Activated naive CD4-positive, alpha-beta T cell treated with anti-CD3 and anti-CD28 coated beads, Interleukin-2, amount 50 U/mL, for 24 hours (primary cell): ENCODE measurements around the gene ASB9.
"Not testable (repeated sequence)": the region's sequence is repeated elsewhere in the genome, so short reads cannot be mapped to it uniquely, and the experiment has no call there.

ENCODE experiments used
- H3K27ac Mint-ChIP-seq: one replicate; pipeline ENCODE4 v1.8.0; 2021; ENCODE audit warnings: mild to moderate bottlenecking, mixed read lengths
- H3K27me3 Mint-ChIP-seq: one replicate; pipeline ENCODE4 v1.8.0; 2021; ENCODE audit warnings: mixed read lengths
- H3K36me3 Mint-ChIP-seq: one replicate; pipeline ENCODE4 v1.8.0; 2021; ENCODE audit warnings: mixed read lengths
- H3K4me1 Mint-ChIP-seq: one replicate; pipeline ENCODE4 v1.8.0; 2021; ENCODE audit warnings: mixed read lengths
- H3K4me3 Mint-ChIP-seq: one replicate; pipeline ENCODE4 v1.8.0; 2021; ENCODE audit warnings: mild to moderate bottlenecking, mixed read lengths
- H3K9me3 Mint-ChIP-seq: one replicate; pipeline ENCODE4 v1.8.0; 2021; ENCODE audit warnings: mixed read lengths

ASB9 gene

DNA sequence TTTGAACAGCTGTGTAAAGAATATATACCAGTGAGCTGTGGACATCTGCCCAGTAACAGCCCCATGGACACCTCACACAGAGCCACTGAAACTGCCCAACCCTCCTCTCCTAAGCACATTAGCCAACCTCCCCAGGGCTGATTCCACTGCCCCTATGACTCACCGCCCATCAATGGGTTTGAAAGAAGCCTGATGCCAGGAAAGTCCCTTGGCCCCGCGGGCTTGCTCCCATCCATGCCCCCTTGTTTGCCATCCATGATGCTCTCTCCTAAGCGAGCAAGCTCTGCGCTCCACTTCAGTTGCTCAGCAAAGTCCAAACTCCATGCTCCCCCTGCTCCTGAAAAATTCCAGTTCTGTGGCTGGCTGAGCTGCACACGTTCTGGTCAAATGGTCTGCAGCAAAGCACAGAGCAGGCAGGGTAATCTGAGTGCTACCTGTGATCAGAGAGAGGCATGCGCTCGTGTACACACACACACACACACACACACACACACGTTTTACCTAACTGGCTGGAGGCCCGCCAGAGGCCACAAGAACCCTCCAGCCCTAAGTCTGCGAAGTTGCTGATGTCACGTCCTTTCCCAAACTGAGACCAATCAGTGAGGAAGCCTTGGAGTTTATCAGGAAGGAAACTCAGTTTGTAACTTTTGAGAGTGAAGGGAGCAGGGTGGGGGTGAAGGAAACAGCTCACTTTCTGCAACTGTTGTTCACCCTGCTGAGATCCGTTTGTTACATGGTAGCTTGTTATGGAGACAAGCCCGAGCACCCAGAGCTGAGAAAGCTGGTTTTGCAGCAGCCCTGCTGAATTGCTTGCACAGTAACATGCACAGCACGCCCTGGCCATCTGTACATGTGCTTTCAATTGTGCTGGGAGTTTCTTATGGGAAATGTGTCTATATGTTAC lies at the start of gene ASB9:
Gene ASB9, minus strand, starts transcription at position 466 of the 904 bp plus-strand sequence. Its CDS starts 209 bp downstream, at position 257.
- Mint-ChIP-seq H3K4me3 (peak within 1 kb of the TSS; percentile 60), H3K9me3 (no peaks in the 10 kb centered on the region), H3K4me1 (peaks cover 14% of the 10 kb centered on the region), H3K27me3 (no peaks in the 10 kb centered on the region), H3K36me3 (no peaks in the 10 kb centered on the region), H3K27ac (peak within 1 kb of the TSS; percentile 30)

DNA sequence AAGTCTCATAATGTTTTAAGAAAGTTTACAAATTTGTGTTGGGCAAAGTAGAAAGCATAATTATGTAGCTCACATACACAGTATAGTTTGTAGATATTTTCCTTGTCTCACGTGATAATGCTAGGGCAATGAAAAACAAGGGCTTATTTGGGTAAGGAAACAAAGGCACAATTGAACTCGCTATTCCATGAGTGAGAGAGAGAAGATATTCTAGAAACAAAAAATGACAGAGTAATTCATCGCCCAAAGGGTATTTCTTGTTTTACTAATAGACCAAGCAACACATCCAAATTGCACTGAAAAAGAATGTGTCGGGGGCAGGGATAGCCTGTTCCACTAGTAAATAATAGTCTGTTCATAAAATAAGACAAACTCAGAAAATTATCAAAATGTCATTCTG lies 49.2 kb upstream of the ASB9 start:
- Mint-ChIP-seq H3K36me3 (peaks cover 3% of the 10 kb centered on the region), H3K27ac (no peak overlapping the region), H3K27me3 (no peaks in the 10 kb centered on the region), H3K9me3 (no peaks in the 10 kb centered on the region), H3K4me3 (no peak overlapping the region), H3K4me1 (no peaks in the 10 kb centered on the region)

GRCh38 chrX:15315509-15315908 lies 45.6 kb upstream of the ASB9 start, which contains the start of gene ASB11:
Gene ASB11, minus strand, starts transcription at chrX:15315640. Its CDS starts 35 bp downstream, at chrX:15315605.
- no peak within 1 kb of the TSS for H3K4me3 Mint-ChIP-seq
- H3K4me1 Mint-ChIP-seq = no peaks in the 10 kb centered on the region

DNA sequence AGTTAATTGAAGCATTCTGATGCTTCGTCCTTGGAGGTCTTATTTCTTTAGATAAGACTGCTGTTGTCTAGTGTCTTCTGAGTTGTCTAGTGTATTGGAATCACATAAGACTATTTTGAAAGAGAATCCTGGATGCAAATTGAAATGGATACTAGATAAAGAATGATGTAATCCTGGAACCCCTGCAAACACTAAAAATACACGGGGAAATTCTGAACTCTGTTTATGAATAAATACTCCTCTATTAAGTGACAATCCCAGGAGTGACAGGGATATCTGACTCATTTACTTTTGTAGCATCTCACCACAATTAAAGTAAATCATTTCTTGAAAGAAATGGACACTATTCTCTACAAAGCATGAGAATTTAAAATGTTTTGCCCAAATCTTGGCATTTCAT lies 44.6 kb upstream of the ASB9 start:
- Mint-ChIP-seq H3K27ac (no peak overlapping the region), H3K27me3 (no peaks in the 10 kb centered on the region)

More at GRCh38 chrX:15315509-15315908, 45.6 kb upstream of the ASB9 start, which contains the start of gene ASB11:
- Mint-ChIP-seq H3K27me3 (no peaks in the 10 kb centered on the region), H3K36me3 (peaks cover 3% of the 10 kb centered on the region), H3K27ac (no peak within 1 kb of the TSS), H3K9me3 (no peaks in the 10 kb centered on the region)

GRCh38 chrX:15311119-15311518 lies 41.2 kb upstream of the ASB9 start:
- Mint-ChIP-seq H3K27me3 (no peaks in the 10 kb centered on the region), H3K27ac (no peak overlapping the region), H3K4me3 (no peak overlapping the region), H3K4me1 (no peaks in the 10 kb centered on the region), H3K36me3 (no peaks in the 10 kb centered on the region), H3K9me3 (no peaks in the 10 kb centered on the region)

More for the DNA sequence above, 44.6 kb upstream of the ASB9 start:
- Mint-ChIP-seq H3K36me3 (peaks cover 3% of the 10 kb centered on the region), H3K9me3 (no peaks in the 10 kb centered on the region), H3K4me1 (no peaks in the 10 kb centered on the region), H3K4me3 (no peak overlapping the region)

- Mint-ChIP-seq H3K4me3 (no peak overlapping the region), H3K27ac (no peak overlapping the region), H3K9me3 (no peaks in the 10 kb centered on the region), H3K36me3 (no peaks in the 10 kb centered on the region), H3K4me1 (no peaks in the 10 kb centered on the region), H3K27me3 (no peaks in the 10 kb centered on the region)
These were observed 40.2 kb upstream of the ASB9 start for GRCh38 chrX:15310117-15310516.

GRCh38 chrX:15305899-15306298 lies 36.0 kb upstream of the ASB9 start:
- H3K4me3 Mint-ChIP-seq, H3K27ac Mint-ChIP-seq, H3K36me3 Mint-ChIP-seq, H3K27me3 Mint-ChIP-seq, H3K4me1 Mint-ChIP-seq, H3K9me3 Mint-ChIP-seq: not testable (repeated sequence)

DNA sequence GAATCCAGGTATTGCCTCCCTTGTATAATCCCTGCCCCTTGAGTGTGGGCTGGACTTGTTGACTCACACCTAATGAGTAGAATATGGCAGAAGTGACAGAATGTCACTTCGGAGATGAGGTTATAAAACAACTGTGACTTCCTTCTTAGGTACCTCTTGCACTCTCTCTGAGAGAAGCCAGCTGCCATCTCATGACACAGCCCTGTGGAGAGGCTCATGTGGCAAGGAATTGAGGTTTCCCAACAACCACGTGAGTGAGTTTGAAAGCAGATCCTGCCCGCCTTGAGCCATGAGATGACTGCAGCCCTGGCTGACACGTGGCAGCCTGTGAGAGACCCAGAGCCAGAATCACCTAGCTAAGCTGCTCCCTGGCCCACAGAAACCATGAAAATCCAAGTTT lies 32.0 kb upstream of the ASB9 start:
- Mint-ChIP-seq H3K4me1 (no peaks in the 10 kb centered on the region), H3K4me3 (no peak overlapping the region), H3K27ac (no peak overlapping the region), H3K36me3 (no peaks in the 10 kb centered on the region), H3K27me3 (no peaks in the 10 kb centered on the region), H3K9me3 (no peaks in the 10 kb centered on the region)

DNA sequence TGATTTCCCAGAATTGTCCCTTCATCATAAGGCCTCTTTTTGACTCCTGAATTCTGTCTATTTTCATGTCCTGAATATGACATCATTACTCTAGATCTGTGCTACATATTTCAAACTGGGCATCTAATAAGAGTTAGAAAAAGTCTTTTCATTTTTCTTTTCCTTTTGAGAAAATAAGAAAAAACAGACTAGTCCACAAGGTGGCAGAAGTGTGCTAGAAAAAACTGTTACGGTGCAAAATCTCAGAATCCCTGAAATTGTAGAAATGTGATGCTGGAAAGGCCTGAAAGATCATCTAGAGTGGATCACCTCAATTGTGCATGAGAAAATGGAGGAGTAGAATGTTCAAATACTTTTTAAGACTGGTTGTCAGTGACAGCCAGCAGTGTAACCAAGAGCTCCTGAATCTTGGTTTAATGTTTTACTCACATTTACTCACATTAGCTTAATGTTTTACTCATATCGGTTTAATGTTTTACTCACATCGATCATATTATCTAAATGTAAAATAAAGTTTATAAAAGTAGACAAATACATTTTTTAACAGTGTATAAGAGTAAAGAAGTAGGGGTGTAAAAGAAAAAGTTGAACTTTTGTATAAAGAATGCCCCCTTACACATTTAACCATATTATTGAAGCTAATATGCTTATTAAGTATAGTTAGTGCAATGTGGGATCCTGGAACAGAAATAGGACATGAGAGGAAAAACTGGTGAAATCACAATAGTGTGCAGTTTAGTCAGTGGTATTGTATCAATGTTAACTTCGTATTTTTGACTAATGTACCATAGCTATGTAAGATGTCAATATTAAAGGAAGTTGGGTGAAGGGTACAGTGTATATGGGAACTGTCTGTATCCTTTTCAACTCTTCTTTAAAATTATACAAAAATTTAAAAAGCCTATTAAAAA lies 30.3 kb upstream of the ASB9 start:
- Mint-ChIP-seq H3K27ac (no peak overlapping the region), H3K27me3 (no peaks in the 10 kb centered on the region), H3K36me3 (no peaks in the 10 kb centered on the region), H3K9me3 (no peaks in the 10 kb centered on the region), H3K4me1 (no peaks in the 10 kb centered on the region), H3K4me3 (no peak overlapping the region)

- H3K4me3 Mint-ChIP-seq = no peak overlapping the region
- no peaks in the 10 kb centered on the region for H3K36me3 Mint-ChIP-seq
- no peak overlapping the region for H3K27ac Mint-ChIP-seq
- H3K4me1 Mint-ChIP-seq = no peaks in the 10 kb centered on the region
- H3K27me3 Mint-ChIP-seq = no peaks in the 10 kb centered on the region
- no peaks in the 10 kb centered on the region for H3K9me3 Mint-ChIP-seq
These were observed 28.9 kb upstream of the ASB9 start for GRCh38 chrX:15298780-15299179.

DNA sequence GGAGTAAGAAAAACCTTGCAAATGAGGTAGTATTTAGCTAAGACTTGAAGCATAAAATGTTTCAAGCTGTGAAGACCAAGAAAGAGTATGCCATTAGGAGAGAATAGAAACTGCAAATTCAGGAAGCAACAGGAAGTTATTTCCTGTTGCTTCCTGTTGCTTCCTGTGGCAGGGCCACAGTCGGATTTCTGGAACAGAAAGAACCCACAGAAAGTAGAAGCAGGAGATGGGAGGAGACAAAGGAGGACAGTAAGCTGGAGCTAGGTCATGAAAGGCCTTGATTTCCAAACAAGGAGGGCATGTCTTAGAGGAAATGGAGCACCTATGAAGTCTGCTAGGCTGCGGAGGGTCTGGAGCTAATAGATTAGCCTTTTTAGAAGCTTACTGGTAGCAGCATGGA lies 28.3 kb upstream of the ASB9 start:
- Mint-ChIP-seq H3K36me3 (no peaks in the 10 kb centered on the region), H3K9me3 (no peaks in the 10 kb centered on the region), H3K4me3 (no peak overlapping the region), H3K27me3 (no peaks in the 10 kb centered on the region), H3K27ac (no peak overlapping the region), H3K4me1 (no peaks in the 10 kb centered on the region)

- no peak overlapping the region for H3K4me3 Mint-ChIP-seq
- no peaks in the 10 kb centered on the region for H3K27me3 Mint-ChIP-seq
- no peaks in the 10 kb centered on the region for H3K36me3 Mint-ChIP-seq
- H3K4me1 Mint-ChIP-seq = no peaks in the 10 kb centered on the region
- H3K9me3 Mint-ChIP-seq = no peaks in the 10 kb centered on the region
- H3K27ac Mint-ChIP-seq = no peak overlapping the region
These were observed 23.6 kb upstream of the ASB9 start for GRCh38 chrX:15293451-15293850.

- no peaks in the 10 kb centered on the region for H3K9me3 Mint-ChIP-seq
- no peaks in the 10 kb centered on the region for H3K36me3 Mint-ChIP-seq
- H3K4me3 Mint-ChIP-seq = no peak overlapping the region
- H3K4me1 Mint-ChIP-seq = no peaks in the 10 kb centered on the region
- no peaks in the 10 kb centered on the region for H3K27me3 Mint-ChIP-seq
- H3K27ac Mint-ChIP-seq = no peak overlapping the region
These were observed 23.0 kb upstream of the ASB9 start for GRCh38 chrX:15292861-15293260.

GRCh38 chrX:15277604-15278003 lies 7.7 kb upstream of the ASB9 start:
- Mint-ChIP-seq H3K27me3 (peaks cover 2% of the 10 kb centered on the region), H3K4me1 (no peaks in the 10 kb centered on the region), H3K9me3 (peaks cover 5% of the 10 kb centered on the region), H3K4me3 (no peak overlapping the region), H3K27ac (no peak overlapping the region), H3K36me3 (no peaks in the 10 kb centered on the region)

DNA sequence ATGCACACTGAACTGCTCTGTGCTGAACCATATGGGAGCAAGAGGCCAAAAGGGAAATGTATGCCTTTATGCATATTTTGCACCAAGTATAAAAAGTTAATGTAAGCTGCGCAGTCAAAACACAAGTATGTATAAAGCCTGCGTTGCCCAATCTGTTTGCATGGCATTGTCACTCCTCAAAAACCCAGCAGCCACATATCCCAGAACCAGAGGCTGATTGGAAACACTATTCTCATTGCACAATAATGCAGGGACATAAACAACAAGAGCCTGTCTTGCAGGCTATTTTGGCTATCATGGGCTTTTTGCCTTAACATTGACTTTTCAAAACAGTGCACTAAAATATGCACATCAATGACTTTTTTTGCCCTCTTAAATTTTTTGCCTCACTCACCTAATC lies 5.1 kb upstream of the ASB9 start:
- H3K27ac Mint-ChIP-seq = no peak overlapping the region
- H3K36me3 Mint-ChIP-seq = no peaks in the 10 kb centered on the region
- H3K9me3 Mint-ChIP-seq = no peaks in the 10 kb centered on the region
- H3K4me3 Mint-ChIP-seq = no peak overlapping the region
- H3K4me1 Mint-ChIP-seq = peaks cover 5% of the 10 kb centered on the region
- H3K27me3 Mint-ChIP-seq = no peaks in the 10 kb centered on the region

GRCh38 chrX:15273275-15273674 lies 3.4 kb upstream of the ASB9 start:
- not testable (repeated sequence) for H3K27me3 Mint-ChIP-seq, H3K9me3 Mint-ChIP-seq, H3K4me3 Mint-ChIP-seq, H3K36me3 Mint-ChIP-seq, H3K27ac Mint-ChIP-seq
- peaks cover 14% of the 10 kb centered on the region for H3K4me1 Mint-ChIP-seq
